ENCODE measurements around the gene GNA14.

GRCh38 chr9:77463151-77463550, 185.0 kb downstream of the GNA14 start:
- TF ChIP-seq POLR2A (IDR thresholded peaks at IDR 0.05) (no peak), CTCF (IDR thresholded peaks at IDR 0.05) (no peak)
